PFSK-1 (cell line): ENCODE results near the gene C1orf159.

ENCODE experiments used
- FOXP2 ChIP-seq: optimal IDR thresholded peaks from 2 replicates; pipeline ENCODE3; 2011; ENCODE audit warnings: borderline replicate concordance, control low read depth, inconsistent platforms; ENCODE audit not compliant: insufficient read depth; ENCODE audit errors: extremely low read length, extremely low read depth
- POLR2AphosphoS5 ChIP-seq: IDR thresholded peaks from 2 replicates; pipeline ENCODE4 v1.6.1; 2012; ENCODE audit warnings: low read depth, mild to moderate bottlenecking, control low read depth, low read length, moderate library complexity
- REST ChIP-seq, 2 experiments: IDR thresholded peaks; 2 replicates each; pipeline versions ENCODE4 v1.6.1 to v1.8.0; 2011 to 2012; ENCODE audit warnings: low read depth in 2 of 2, low read length in 2 of 2, control low read depth in 1 of 2, inconsistent platforms in 1 of 2, mild to moderate bottlenecking in 1 of 2, moderate library complexity in 1 of 2; ENCODE audit not compliant: insufficient read depth in 1 of 2
- SIN3A ChIP-seq: IDR thresholded peaks from 2 replicates; pipeline ENCODE4 v1.6.1; 2012; ENCODE audit warnings: mild to moderate bottlenecking, low read length, moderate library complexity, borderline replicate concordance; ENCODE audit not compliant: insufficient read depth
- TAF1 ChIP-seq: IDR thresholded peaks from 2 replicates; pipeline ENCODE4 v1.6.1; 2012; ENCODE audit warnings: low read length, control low read depth, borderline replicate concordance; ENCODE audit not compliant: insufficient read depth

Gene C1orf159

GRCh38 chr1:1063261-1063944 is 52.5 kb downstream of the C1orf159 start:
- TF ChIP-seq SIN3A, result no peak
- TF ChIP-seq REST (IDR thresholded peaks at IDR 0.05; ENCODE audit: insufficient read depth in 1 of 2, low read depth in 2 of 2, low read length in 2 of 2), result no peak

GRCh38 chr1:1062348-1063163 is 53.3 kb downstream of the C1orf159 start:
- no peak for TF ChIP-seq SIN3A
- no peak for TF ChIP-seq TAF1
- no peak for TF ChIP-seq REST (IDR thresholded peaks at IDR 0.05; ENCODE audit: insufficient read depth in 1 of 2, low read depth in 2 of 2, low read length in 2 of 2)
- no peak for TF ChIP-seq FOXP2
- TF ChIP-seq POLR2AphosphoS5, result no peak

GRCh38 chr1:1061682-1062345 is 54.1 kb downstream of the C1orf159 start:
- TF ChIP-seq SIN3A (no peak), FOXP2 (no peak), TAF1 (no peak), POLR2AphosphoS5 (no peak)

- TF ChIP-seq TAF1, result no peak
- no peak for TF ChIP-seq POLR2AphosphoS5
- no peak for TF ChIP-seq SIN3A
- no peak for TF ChIP-seq REST (IDR thresholded peaks at IDR 0.05; ENCODE audit: insufficient read depth in 1 of 2, low read depth in 2 of 2, low read length in 2 of 2)
- no peak for TF ChIP-seq FOXP2
Observed at GRCh38 chr1:1060281-1061000, 55.4 kb downstream of the C1orf159 start.

- TF ChIP-seq REST (IDR thresholded peaks at IDR 0.05; ENCODE audit: insufficient read depth in 1 of 2, low read depth in 2 of 2, low read length in 2 of 2) (no peak), SIN3A (no peak), POLR2AphosphoS5 (no peak), FOXP2 (no peak), TAF1 (no peak)
Observed at GRCh38 chr1:1059494-1060280, 56.2 kb downstream of the C1orf159 start.
